SK-N-SH treated with all-trans-retinoic acid at 6 μM for 48 hours (cell line): ENCODE measurements around the gene ULK4.

Experiments
- ATAC-seq: fragments of 200-7000 bp; cut with Tn5 transposase; 3 replicates; pipeline ENCODE4 v1.9.1; 2020; ENCODE audit warnings: mild to moderate bottlenecking, moderate library complexity
- ARNTL ChIP-seq: fragments of 450-650 bp; formaldehyde crosslinking; IDR thresholded peaks from 2 replicates; pipeline ENCODE4 v1.5.0; 2020; ENCODE audit warnings: low read depth, mild to moderate bottlenecking, moderate library complexity, borderline replicate concordance
- BACH2 ChIP-seq: fragments of 250-450 bp; sonication (Bioruptor Pico); IDR thresholded peaks from 2 replicates; pipeline ENCODE4 v1.9.0; 2021; ENCODE audit warnings: mild to moderate bottlenecking, borderline replicate concordance
- CREB5 ChIP-seq: fragments of 250-450 bp; sonication (Bioruptor Pico); IDR thresholded peaks from 2 replicates; pipeline ENCODE4 v1.5.1; 2020; ENCODE audit warnings: low read depth, mild to moderate bottlenecking, moderate library complexity
- CSDC2 ChIP-seq: fragments of 250-450 bp; sonication (Bioruptor Pico); IDR thresholded peaks from 2 replicates; pipeline ENCODE4 v1.5.0; 2020; ENCODE audit warnings: mild to moderate bottlenecking, moderate library complexity
- ESRRG ChIP-seq: fragments of 250-450 bp; sonication (Bioruptor Pico); IDR thresholded peaks from 2 replicates; pipeline ENCODE4 v1.6.1; 2021; ENCODE audit warnings: mild to moderate bottlenecking
- GLIS3 ChIP-seq: fragments of 250-450 bp; sonication (Bioruptor Pico); IDR thresholded peaks from 2 replicates; pipeline ENCODE4 v1.5.0; 2020; ENCODE audit warnings: mild to moderate bottlenecking, moderate library complexity
- ISL1 ChIP-seq: fragments of 250-450 bp; sonication (Bioruptor Pico); IDR thresholded peaks from 2 replicates; pipeline ENCODE4 v2.1.2; 2022; ENCODE audit warnings: mild to moderate bottlenecking, moderate library complexity
- OSR1 ChIP-seq: fragments of 250-450 bp; sonication (Bioruptor Pico); IDR thresholded peaks from 2 replicates; pipeline ENCODE4 v1.8.0; 2022; ENCODE audit warnings: moderate library complexity, mild to moderate bottlenecking, inconsistent platforms
- PPARA ChIP-seq: fragments of 250-450 bp; sonication (Bioruptor Pico); IDR thresholded peaks from 2 replicates; pipeline ENCODE4 v1.5.0; 2020; ENCODE audit warnings: mild to moderate bottlenecking, borderline replicate concordance
- RARB ChIP-seq: fragments of 250-450 bp; sonication (Bioruptor Pico); IDR thresholded peaks from 2 replicates; pipeline ENCODE4 v1.8.0; 2021; ENCODE audit warnings: mild to moderate bottlenecking, moderate library complexity
- TCF4 ChIP-seq: fragments of 250-450 bp; sonication (Bioruptor Pico); IDR thresholded peaks from 2 replicates; pipeline ENCODE4 v1.8.0; 2021; ENCODE audit warnings: mild to moderate bottlenecking, moderate library complexity, borderline replicate concordance
- TOX ChIP-seq: fragments of 250-450 bp; sonication (Bioruptor Pico); IDR thresholded peaks from 2 replicates; pipeline ENCODE4 v1.8.0; 2021; ENCODE audit warnings: mild to moderate bottlenecking, moderate library complexity, borderline replicate concordance
- TSHZ2 ChIP-seq: fragments of 250-450 bp; sonication (Bioruptor Pico); IDR thresholded peaks from 2 replicates; pipeline ENCODE4 v1.5.0; 2020; ENCODE audit warnings: mild to moderate bottlenecking, moderate library complexity
- ZC3H10 ChIP-seq: fragments of 250-450 bp; sonication (Bioruptor Pico); IDR thresholded peaks from 2 replicates; pipeline ENCODE4 v1.5.1; 2021; ENCODE audit warnings: mild to moderate bottlenecking, moderate library complexity
- ZFP3 ChIP-seq: fragments of 250-450 bp; sonication (Bioruptor Pico); IDR thresholded peaks from 2 replicates; pipeline ENCODE4 v1.5.0; 2020; ENCODE audit warnings: mild to moderate bottlenecking, moderate library complexity
- ZFP30 ChIP-seq: fragments of 450-650 bp; formaldehyde crosslinking; IDR thresholded peaks from 2 replicates; pipeline ENCODE4 v1.5.0; 2022; ENCODE audit warnings: mild to moderate bottlenecking, moderate library complexity
- ZNF565 ChIP-seq: fragments of 450-650 bp; formaldehyde crosslinking; conservative IDR thresholded peaks from 2 replicates; pipeline ENCODE4 v1.5.0; 2020; ENCODE audit warnings: low read depth, mild to moderate bottlenecking, moderate library complexity
- ZNF8 ChIP-seq: fragments of 450-650 bp; formaldehyde crosslinking; IDR thresholded peaks from 2 replicates; pipeline ENCODE4 v1.5.0; 2020; ENCODE audit warnings: mild to moderate bottlenecking, moderate library complexity
- TF ChIP-seq, protein P1 (sequence below): fragments of 250-450 bp; sonication (Bioruptor Pico); IDR thresholded peaks from 2 replicates; pipeline ENCODE4 v1.5.1; 2021; ENCODE audit warnings: mild to moderate bottlenecking, moderate library complexity
- TF ChIP-seq, protein P2 (sequence below): fragments of 250-450 bp; sonication (Bioruptor Pico); IDR thresholded peaks from 2 replicates; pipeline ENCODE4 v1.8.0; 2021; ENCODE audit warnings: low read depth, mild to moderate bottlenecking, moderate library complexity, borderline replicate concordance

Gene ULK4

GRCh38 chr3:41888368-41889076 lies 73.4 kb downstream of the ULK4 start:
- no peak for ATAC-seq
- TF ChIP-seq ZNF8 (CRISPR knock-in tag), result no peak
- TF ChIP-seq RARB (CRISPR knock-in tag), result no peak
- TF ChIP-seq CSDC2 (CRISPR knock-in tag), result no peak
- no peak for TF ChIP-seq ARNTL (CRISPR knock-in tag)
- TF ChIP-seq GLIS3 (CRISPR knock-in tag), result no peak
- TF ChIP-seq, protein P1, sequence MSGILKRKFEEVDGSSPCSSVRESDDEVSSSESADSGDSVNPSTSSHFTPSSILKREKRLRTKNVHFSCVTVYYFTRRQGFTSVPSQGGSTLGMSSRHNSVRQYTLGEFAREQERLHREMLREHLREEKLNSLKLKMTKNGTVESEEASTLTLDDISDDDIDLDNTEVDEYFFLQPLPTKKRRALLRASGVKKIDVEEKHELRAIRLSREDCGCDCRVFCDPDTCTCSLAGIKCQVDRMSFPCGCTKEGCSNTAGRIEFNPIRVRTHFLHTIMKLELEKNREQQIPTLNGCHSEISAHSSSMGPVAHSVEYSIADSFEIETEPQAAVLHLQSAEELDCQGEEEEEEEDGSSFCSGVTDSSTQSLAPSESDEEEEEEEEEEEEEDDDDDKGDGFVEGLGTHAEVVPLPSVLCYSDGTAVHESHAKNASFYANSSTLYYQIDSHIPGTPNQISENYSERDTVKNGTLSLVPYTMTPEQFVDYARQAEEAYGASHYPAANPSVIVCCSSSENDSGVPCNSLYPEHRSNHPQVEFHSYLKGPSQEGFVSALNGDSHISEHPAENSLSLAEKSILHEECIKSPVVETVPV, result no peak
- TF ChIP-seq ISL1, result no peak
- TF ChIP-seq PPARA (CRISPR knock-in tag), result no peak
- TF ChIP-seq BACH2 (CRISPR knock-in tag), result no peak
- no peak for TF ChIP-seq ZC3H10 (CRISPR knock-in tag)
- TF ChIP-seq TOX (CRISPR knock-in tag), result no peak
- no peak for TF ChIP-seq ZFP3 (CRISPR knock-in tag)
- no peak for TF ChIP-seq OSR1
- TF ChIP-seq ESRRG, result no peak

- no peak for TF ChIP-seq OSR1
- ATAC-seq, result no peak
Measured at GRCh38 chr3:41882956-41883355, 78.9 kb downstream of the ULK4 start.

GRCh38 chr3:41881233-41881821 lies 80.6 kb downstream of the ULK4 start:
- TF ChIP-seq ZFP3 (CRISPR knock-in tag) (no peak), ESRRG (no peak), CREB5 (CRISPR knock-in tag) (no peak), PPARA (CRISPR knock-in tag) (no peak), ZNF8 (CRISPR knock-in tag) (no peak), GLIS3 (CRISPR knock-in tag) (no peak), ZFP30 (no peak), ISL1 (no peak), CSDC2 (CRISPR knock-in tag) (no peak), BACH2 (CRISPR knock-in tag) (no peak), TSHZ2 (no peak), OSR1 (no peak), ARNTL (CRISPR knock-in tag) (no peak), TCF4 (CRISPR knock-in tag) (no peak), TOX (CRISPR knock-in tag) (no peak), ZNF565 (CRISPR knock-in tag) (no peak), RARB (CRISPR knock-in tag) (no peak)
- TF ChIP-seq, protein P2, sequence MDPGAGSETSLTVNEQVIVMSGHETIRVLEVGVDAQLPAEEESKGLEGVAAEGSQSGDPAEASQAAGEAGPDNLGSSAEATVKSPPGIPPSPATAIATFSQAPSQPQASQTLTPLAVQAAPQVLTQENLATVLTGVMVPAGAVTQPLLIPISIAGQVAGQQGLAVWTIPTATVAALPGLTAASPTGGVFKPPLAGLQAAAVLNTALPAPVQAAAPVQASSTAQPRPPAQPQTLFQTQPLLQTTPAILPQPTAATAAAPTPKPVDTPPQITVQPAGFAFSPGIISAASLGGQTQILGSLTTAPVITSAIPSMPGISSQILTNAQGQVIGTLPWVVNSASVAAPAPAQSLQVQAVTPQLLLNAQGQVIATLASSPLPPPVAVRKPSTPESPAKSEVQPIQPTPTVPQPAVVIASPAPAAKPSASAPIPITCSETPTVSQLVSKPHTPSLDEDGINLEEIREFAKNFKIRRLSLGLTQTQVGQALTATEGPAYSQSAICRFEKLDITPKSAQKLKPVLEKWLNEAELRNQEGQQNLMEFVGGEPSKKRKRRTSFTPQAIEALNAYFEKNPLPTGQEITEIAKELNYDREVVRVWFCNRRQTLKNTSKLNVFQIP (CRISPR knock-in tag), result no peak
- TF ChIP-seq, protein P1, result no peak
- TF ChIP-seq, all 23 proteins: peak for 0
- ATAC-seq, result no peak; the same call in 2 of the 3 replicates
